Nephron progenitor cell (in vitro differentiated cells): ENCODE measurements around the gene LPAR3.

Experiments
- DNase-seq: peaks from one replicate; pipeline ENCODE4 v3.0.0; 2021
- H3K27ac Mint-ChIP-seq: 2 replicates; pipeline ENCODE4 v1.8.0; 2021; ENCODE audit warnings: mild to moderate bottlenecking, moderate library complexity, mixed read lengths
- H3K27me3 Mint-ChIP-seq: 2 replicates; pipeline ENCODE4 v1.8.0; 2021; ENCODE audit warnings: mild to moderate bottlenecking, low read depth, mixed read lengths; ENCODE audit not compliant: poor library complexity
- H3K36me3 Mint-ChIP-seq: 2 replicates; pipeline ENCODE4 v1.8.0; 2021; ENCODE audit warnings: low read depth, mixed read lengths
- H3K4me1 Mint-ChIP-seq: 2 replicates; pipeline ENCODE4 v1.8.0; 2021; ENCODE audit warnings: mixed read lengths
- H3K4me3 Mint-ChIP-seq: 2 replicates; pipeline ENCODE4 v1.8.0; 2021; ENCODE audit warnings: mild to moderate bottlenecking, moderate library complexity, mixed read lengths
- H3K9me3 Mint-ChIP-seq: 2 replicates; pipeline ENCODE4 v1.8.0; 2021; ENCODE audit warnings: mild to moderate bottlenecking, moderate library complexity, mixed read lengths
- CTCF ChIP-seq: fragments of 200-600 bp; sonication (generic); IDR thresholded peaks from 2 replicates; pipeline ENCODE4 v1.5.0; 2021; ENCODE audit warnings: antibody characterized with exemption

The LPAR3 gene

GRCh38 chr1:84781946-84782771 lies 110.8 kb downstream of the LPAR3 start:
- Mint-ChIP-seq H3K27me3 (peaks cover 13% of the 10 kb centered on the region), H3K4me3 (no peak overlapping the region)
- peak; percentile 74 for DNase-seq

GRCh38 chr1:84780000-84780716 lies 112.8 kb downstream of the LPAR3 start:
- Mint-ChIP-seq H3K36me3 (no peaks in the 10 kb centered on the region), H3K27me3 (peaks cover 10% of the 10 kb centered on the region), H3K9me3 (peaks cover 4% of the 10 kb centered on the region), H3K4me3 (no peak overlapping the region), H3K4me1 (peaks cover 6% of the 10 kb centered on the region), H3K27ac (no peak overlapping the region)
- no peak for TF ChIP-seq CTCF
- DNase-seq = no peak

More at GRCh38 chr1:84781946-84782771, 110.8 kb downstream of the LPAR3 start:
- Mint-ChIP-seq H3K4me1 (no peaks in the 10 kb centered on the region), H3K9me3 (peaks cover 4% of the 10 kb centered on the region), H3K27ac (no peak overlapping the region), H3K36me3 (no peaks in the 10 kb centered on the region)
- peak; percentile 60 for TF ChIP-seq CTCF

- peaks cover 4% of the 10 kb centered on the region for H3K9me3 Mint-ChIP-seq
- H3K27me3 Mint-ChIP-seq = peaks cover 2% of the 10 kb centered on the region
- no peak for TF ChIP-seq CTCF
- H3K4me3 Mint-ChIP-seq = no peak overlapping the region
- H3K4me1 Mint-ChIP-seq = peaks cover 25% of the 10 kb centered on the region
- DNase-seq = no peak
- no peaks in the 10 kb centered on the region for H3K36me3 Mint-ChIP-seq
- no peak overlapping the region for H3K27ac Mint-ChIP-seq
These were observed 116.4 kb downstream of the LPAR3 start for GRCh38 chr1:84776639-84777038.

- H3K27me3 Mint-ChIP-seq = peaks cover 2% of the 10 kb centered on the region
- peaks cover 4% of the 10 kb centered on the region for H3K9me3 Mint-ChIP-seq
- DNase-seq = no peak
- H3K4me3 Mint-ChIP-seq = no peak overlapping the region
- TF ChIP-seq CTCF = no peak
- no peaks in the 10 kb centered on the region for H3K36me3 Mint-ChIP-seq
- H3K27ac Mint-ChIP-seq = no peak overlapping the region
- peaks cover 25% of the 10 kb centered on the region for H3K4me1 Mint-ChIP-seq
These were observed 117.5 kb downstream of the LPAR3 start for GRCh38 chr1:84775535-84775920.

GRCh38 chr1:84774669-84775534 lies 118.1 kb downstream of the LPAR3 start:
- Mint-ChIP-seq H3K9me3 (peaks cover 4% of the 10 kb centered on the region), H3K36me3 (no peaks in the 10 kb centered on the region), H3K27me3 (no peaks in the 10 kb centered on the region), H3K4me3 (no peak overlapping the region), H3K27ac (no peak overlapping the region), H3K4me1 (peaks cover 25% of the 10 kb centered on the region)
- no peak for DNase-seq
- TF ChIP-seq CTCF = no peak
